ENCODE measurements around the gene SLC43A1.

DNA sequence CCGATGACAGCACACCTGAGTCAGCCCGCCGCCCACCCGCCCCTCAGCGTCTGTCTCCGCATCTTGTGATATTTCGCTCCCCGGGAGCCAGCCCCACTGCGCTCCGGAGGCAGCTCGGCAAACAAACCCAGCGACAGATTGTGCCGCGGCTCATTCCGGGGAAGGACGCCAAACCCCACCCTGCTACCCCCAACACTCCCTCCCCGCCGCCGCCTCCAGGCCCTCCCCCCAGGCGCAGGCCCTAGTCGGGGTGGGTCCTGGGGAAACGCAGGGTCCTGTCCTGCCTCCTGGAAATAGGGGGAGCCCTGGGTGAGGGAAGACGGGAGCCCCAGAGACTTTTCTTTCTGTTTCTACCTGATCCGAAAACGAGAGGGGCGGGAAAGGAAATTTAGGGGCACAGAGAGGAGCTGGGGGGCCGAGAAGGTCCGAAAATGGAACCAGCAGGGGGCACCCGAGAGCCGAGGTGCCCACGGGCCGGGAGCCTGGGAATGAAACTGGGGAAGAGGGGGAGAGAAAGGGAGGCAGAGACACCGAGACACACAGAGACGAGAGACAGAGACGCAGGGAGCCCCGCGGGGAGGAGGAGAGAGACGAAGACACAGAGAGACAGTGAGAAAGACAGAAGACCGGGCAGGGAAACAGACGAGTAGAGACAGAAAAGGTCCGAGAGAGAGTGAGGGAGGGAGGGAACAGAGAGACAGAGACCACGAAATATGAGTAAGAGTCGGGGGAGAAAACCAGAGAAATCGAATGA lies 56.9 kb downstream of the SLC43A1 start:
- no peak for TF ChIP-seq POLR2AphosphoS5 (IDR thresholded peaks at IDR 0.05)
- TF ChIP-seq, protein P1, sequence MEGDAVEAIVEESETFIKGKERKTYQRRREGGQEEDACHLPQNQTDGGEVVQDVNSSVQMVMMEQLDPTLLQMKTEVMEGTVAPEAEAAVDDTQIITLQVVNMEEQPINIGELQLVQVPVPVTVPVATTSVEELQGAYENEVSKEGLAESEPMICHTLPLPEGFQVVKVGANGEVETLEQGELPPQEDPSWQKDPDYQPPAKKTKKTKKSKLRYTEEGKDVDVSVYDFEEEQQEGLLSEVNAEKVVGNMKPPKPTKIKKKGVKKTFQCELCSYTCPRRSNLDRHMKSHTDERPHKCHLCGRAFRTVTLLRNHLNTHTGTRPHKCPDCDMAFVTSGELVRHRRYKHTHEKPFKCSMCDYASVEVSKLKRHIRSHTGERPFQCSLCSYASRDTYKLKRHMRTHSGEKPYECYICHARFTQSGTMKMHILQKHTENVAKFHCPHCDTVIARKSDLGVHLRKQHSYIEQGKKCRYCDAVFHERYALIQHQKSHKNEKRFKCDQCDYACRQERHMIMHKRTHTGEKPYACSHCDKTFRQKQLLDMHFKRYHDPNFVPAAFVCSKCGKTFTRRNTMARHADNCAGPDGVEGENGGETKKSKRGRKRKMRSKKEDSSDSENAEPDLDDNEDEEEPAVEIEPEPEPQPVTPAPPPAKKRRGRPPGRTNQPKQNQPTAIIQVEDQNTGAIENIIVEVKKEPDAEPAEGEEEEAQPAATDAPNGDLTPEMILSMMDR (IDR thresholded peaks at IDR 0.05) = peak; percentile 60 to 80 (median 68)
- TF ChIP-seq POLR2A (IDR thresholded peaks at IDR 0.05) = no peak

All from prostate gland (tissue), 2 donors.